GM23248 (cell line): ENCODE results near the gene KDM5C.

Experiments used
- EZH2 ChIP-seq: fragments of 200-600 bp; sonication (generic); IDR thresholded peaks from 2 replicates; pipeline ENCODE4 v1.6.1; 2018; ENCODE audit warnings: antibody characterized with exemption, mild to moderate bottlenecking; ENCODE audit not compliant: insufficient read depth, poor library complexity, severe bottlenecking
- EZH2phosphoT487 ChIP-seq: fragments of 200-600 bp; sonication (generic); IDR thresholded peaks from 2 replicates; pipeline ENCODE4 v1.6.1; 2018; ENCODE audit warnings: antibody characterized with exemption, moderate library complexity, mild to moderate bottlenecking, low read depth; ENCODE audit not compliant: insufficient read depth

- TF ChIP-seq EZH2phosphoT487 (no peak), EZH2 (no peak)
Observed at GRCh38 chrX:53223955-53224859, 800 bp downstream of the KDM5C start.
